Activated gamma-delta T cell (primary cell): ENCODE measurements around the gene U2AF1L4.
"Not testable (repeated sequence)": the region's sequence is repeated elsewhere in the genome, so short reads cannot be mapped to it uniquely, and the experiment has no call there.

Source experiments
- DNase-seq: peaks from one replicate; lab custom pipeline; 2025; lab: John Stamatoyannopoulos, UW

The U2AF1L4 gene

DNA sequence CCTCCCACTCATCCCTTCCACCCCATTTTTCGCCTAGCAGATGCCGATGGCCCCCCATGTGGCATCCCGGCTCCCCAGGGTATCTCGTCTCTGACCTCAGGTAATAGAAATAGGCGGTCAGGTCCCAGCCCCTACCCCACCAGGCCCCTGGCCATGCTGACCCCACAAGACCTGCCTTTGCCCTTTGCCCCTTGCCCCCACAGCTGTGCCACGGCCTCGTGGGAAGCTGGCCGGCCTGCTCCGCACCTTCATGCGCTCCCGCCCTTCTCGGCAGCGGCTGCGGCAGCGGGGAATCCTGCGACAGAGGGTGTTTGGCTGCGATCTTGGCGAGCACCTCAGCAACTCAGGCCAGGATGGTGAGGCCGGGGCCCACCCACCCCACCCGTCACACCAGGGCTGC is 35.5 kb upstream of the U2AF1L4 start:
- no peak for DNase-seq

DNA sequence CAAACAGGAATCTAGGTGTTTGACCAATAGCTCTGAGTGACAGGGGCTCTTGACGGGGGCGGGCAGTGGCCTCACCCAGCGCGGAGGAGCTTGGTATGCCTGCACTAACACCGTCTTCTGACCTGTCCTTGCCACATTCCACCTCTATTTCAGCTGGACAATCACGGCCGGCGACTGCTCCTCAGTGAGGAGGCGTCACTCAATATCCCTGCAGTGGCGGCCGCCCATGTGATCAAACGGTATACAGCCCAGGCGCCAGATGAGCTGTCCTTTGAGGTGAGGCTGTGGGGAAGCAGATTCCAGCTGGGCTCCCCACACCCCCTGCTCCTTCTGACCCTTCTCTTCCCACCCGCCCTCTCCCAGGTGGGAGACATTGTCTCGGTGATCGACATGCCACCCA is 34.8 kb upstream of the U2AF1L4 start:
- no peak for DNase-seq

DNA sequence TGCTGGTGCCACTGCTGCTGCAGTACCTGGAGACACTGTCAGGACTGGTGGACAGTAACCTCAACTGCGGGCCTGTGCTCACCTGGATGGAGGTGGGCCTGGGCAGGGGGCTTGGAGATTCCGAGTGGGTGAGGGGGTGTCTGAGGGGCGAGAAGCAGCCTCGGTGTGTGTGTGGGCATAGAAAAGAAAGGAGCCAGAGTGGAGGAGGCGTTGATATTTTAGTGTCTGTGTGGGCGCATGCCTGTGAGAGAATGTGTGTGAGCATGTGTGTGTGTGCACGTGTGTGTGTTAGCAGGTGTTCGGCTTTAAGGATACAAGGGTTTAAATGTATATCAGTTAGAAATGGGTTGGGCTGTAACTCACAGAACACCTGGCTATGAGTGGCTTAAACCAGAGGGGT is 33.8 kb upstream of the U2AF1L4 start:
- DNase-seq: no peak

DNA sequence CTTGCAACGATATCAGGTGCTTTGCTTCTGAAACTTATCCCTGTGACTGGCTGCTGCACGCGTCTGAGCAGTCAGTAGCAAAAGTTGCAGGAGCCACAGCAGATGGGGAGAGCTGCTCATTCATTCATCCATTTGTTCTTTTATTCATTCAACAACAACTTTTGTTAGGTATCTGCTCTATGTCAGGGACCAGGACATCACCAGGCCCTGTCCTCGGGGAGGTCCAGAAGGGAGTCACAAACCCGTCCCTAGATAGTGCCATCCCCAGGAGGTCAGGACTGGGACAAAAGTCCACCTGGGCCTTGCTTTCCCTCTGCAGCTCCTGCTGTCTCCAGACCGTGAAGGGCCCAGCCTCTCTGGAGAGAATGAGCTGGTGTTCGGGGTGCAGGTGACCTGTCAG is 32.7 kb upstream of the U2AF1L4 start:
- DNase-seq: no peak

DNA sequence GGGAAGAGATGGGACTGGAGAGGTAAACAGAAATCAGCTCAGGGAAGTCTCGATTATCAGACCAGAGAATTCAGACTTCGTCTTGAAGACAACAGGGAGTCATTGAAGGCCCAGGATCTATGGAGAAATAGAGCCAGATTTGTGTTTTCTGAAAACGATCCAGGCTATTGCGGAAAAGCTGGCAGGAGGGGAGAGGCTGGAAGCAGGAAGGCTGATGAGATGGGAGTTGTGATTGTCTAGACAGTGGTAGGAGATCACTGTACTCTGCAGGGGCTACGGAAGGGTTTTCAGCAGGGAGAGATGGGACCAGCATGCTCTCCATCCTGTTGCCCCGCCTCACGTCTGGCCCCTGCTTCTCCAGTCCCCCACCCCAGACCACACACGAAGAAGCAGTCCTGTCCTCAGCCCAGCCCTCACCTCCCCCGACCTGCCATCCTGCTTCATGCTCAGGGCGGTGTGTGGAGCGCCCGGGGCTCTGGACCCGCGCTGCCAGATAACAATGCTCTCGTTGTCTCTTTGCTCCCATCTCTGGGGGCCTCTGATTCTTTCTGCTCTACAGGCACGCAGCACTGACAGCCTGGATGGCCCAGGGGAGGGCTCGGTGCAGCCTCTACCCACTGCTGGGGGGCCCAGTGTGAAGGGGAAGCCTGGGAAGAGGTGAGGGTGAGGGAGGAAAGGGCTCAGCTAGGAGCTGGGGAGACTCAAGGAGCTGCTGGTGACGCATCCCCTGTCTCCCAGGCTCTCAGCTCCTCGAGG is 32.0 kb upstream of the U2AF1L4 start:
- DNase-seq: no peak

DNA sequence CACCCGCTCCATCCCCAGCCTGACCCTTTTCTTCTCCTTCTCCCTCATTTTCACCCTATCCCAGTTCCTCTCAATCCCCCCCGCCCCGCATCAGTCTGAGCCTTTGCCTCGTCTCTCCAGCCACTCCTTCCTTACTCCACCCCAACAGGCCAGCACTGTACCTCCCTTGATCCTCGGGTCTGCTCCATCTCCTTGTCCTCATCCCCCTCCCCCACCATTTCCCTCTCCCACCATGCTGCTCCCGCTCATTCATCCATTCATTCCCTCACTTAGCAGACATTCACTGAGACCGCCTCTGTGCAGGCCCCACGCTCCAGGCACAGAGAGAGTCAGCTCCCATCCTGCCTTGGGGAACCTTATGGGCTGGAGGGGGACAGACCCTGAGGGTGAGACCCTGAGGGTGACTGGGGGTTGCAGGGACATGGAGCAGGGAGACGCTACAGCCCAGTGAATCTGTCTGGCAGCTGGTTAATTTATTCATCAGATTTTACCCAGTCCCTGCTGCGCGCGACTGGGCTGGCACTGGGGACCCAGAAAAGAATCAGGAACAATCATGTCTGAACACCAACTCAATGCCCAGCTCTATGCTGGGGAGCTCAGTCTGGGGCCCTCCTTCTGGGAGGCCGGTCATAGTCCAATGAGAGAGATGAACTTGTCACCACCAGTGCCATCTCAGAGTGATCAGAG is 31.0 kb upstream of the U2AF1L4 start:
- DNase-seq: no peak

DNA sequence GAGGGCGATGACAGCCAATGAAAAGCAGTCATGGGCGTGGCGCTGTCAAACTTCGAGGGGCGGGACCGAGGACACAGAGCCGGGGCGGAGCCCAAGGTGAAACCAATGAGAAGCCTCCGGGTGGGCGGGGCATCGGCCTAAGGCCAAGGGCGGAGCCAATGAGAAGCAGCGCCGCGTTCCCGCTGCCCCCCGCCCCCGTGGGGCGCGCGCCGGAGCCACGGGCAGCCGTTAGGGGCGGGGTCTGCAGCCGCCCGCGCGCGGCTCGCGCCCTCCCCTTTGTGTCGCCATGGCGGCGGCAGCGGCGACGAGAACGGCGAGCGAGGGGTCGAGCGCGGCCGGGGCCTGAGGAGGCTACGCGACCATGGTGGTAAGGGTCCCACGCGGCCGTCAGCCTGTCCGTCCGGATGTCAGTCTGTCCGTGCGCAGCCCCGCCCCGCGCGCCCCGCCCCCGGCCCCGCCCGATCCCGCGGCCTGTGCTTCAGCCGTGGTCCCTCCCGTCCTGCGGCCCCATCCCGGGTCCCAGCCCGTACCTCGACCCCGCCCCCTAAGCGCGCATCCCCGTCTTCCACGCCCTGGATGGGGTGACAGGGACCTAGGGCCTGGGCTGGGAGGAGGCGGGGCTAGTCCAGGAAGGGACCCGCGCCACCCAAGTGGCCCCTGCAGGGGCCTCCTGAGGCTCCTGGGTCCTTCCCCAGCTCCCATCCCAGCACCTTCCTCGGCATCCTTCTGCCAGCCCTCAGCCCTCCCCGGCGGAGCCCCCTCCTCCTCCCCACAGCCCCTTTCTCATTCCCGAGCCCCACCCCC is 30.3 kb upstream of the U2AF1L4 start, which contains the start of gene ARHGAP33:
ARHGAP33 (plus strand) TSS at position 267 of the 804 bp plus-strand sequence; CDS start at position 362, 95 bp downstream.
- peak; percentile 89 for DNase-seq

DNA sequence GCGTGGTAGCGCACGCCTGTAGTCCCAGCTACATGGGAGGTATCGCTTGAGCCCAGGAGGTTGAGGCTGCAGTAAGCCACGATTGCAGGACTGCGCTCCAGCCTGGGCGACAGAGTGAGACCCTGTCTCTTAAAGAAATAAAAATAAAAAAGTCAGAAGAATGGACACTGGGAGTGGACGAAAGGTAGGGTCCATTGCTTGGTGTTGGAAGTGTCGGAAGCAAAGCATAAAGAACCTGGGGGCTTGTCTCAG is 29.8 kb upstream of the U2AF1L4 start:
- DNase-seq: no peak

DNA sequence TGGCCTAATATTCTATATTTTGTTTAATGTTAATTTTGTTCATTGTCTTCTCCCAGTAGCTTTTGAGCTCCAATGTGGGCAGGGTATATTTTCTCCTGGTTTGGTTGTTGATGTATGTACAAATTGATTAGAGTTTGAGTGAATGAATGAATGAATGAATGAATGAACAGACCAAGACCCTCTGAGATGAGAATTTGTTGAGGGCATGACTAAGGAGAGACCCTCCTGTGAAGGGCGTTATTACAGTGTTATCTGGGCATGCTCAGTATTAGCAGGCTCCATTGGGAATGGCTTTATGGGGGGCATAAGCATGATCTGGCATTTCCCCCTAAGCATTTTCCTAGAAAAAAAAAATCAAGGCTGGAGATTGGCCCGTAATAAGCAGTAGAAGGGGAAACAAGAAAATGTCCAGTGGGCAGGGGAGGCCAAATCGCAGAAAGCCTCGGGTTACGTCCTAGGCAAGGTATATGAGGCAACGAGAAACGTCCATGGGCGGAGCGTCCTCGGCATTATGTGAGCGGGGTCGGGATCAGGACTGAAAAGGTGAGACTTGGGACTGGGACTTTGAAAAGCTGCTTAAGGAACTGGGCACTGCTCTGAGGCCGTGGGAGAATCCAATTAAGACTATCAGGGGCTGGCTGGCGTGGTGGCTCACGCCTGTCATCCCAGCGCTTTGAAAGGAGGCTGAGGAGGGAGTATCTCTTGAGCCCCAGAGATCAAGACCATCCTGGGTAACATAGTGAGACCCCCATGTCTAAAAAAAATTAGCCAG is 29.2 kb upstream of the U2AF1L4 start:
- DNase-seq: no peak

DNA sequence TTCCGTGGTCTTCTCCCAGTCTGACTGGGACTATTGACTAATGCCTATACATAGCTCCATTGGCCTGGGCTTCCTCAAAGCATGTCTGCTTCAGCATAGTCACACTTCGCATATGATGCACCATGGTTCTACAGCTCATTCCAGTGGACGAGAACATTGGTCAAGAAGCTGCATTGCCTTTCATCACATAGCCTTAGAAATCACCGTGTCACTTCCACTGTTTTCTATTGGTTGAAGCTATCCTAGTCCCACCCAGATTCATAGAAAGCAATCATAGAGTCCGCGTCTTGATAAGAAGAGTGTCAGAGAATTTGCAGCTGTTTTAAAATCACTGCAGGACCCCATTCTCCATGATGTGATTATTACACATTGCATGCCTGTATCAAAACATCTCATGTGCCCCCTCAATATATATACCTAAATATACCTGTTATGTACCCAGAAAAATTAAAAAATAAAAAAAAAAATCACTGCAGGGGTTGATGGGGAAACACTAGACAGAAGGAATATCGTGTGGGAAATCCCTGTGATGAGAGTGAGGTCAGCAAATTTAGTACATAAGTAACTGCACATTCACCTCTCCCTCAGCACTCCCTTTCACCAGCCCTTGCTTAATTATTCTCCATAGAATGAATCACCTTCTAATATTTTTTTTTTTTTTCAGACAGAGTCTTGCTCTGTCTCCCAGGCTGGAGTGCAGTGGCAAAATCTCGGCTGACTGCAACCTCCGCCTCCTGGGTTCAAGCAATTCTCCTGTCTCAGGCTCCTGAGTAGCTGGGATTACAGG is 28.0 kb upstream of the U2AF1L4 start:
- no peak for DNase-seq

DNA sequence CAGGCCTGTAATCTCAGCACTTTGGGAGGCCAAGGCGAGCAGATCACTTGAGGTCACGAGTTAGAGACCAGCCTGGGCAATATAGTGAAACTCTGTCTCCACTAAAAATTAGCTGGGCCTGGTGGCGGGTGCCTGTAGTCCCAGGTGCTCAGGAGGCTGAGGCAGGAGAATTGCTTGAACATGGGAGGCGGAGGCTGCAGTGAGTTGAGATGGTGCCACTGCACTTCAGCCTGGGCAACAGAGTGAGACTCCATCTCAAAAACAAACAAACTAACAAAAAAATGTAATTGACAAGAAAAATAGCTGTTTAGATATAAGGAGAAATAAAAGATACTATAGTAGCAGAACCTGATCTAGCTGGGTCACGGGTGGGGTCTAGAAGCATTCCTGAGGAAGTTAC is 27.1 kb upstream of the U2AF1L4 start:
- not testable (repeated sequence) for DNase-seq

DNA sequence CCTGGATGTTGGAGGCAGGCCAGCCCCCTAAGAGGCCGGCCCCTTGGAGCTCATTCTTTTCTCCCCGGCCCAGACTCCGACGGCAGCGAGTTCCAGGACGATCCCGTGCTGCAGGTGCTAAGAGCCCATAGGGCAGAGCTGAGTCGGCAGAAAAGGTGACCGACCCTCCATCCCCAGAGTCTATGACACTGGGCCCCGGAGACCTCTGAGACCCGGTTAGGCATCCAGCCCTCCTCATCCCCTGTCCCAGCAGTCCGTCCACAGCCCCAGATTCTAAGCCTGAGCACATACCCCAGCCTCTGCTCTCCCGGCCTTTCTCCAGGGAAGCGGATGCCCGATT is 22.8 kb upstream of the U2AF1L4 start:
- DNase-seq: no peak

DNA sequence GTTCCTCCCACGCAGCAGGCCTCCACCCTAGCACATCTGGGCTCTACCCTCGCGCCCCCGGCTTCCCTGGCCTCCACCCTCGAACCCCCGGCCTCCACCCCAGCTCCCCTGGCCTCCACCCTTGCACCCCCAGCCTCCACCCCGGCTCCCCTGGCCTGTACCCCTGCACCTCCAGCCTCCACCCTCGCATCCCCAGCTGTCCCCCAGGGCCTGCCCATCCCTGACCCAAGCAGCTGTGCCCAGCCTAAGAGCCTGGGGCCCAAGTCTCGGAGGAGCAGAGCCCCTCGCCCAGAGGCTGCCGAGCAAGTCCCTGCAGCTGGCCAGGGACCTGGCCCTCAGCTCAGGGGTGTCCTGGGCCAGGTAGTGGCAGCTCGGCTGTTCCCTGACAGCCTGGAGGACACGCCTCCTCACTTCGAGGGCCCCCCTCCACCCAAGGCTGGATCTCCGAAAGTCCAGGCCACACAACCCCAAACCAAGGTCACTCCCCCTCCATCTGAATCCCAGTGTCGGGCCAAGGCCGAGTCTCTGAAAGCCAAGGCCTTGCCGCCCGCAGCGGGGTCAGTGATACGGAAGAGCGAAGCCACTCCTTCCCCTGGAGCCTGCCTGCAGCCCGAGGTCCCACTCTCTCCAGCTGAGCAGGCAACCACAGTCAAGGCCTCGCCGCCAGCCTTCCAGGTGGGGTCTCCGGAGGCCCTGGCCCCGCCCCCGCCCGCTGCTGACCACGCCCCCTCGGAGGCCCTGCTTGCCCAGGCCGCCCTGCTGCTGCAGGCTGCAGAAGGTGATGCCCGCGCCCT is 22.3 kb upstream of the U2AF1L4 start:
- DNase-seq: no peak

DNA sequence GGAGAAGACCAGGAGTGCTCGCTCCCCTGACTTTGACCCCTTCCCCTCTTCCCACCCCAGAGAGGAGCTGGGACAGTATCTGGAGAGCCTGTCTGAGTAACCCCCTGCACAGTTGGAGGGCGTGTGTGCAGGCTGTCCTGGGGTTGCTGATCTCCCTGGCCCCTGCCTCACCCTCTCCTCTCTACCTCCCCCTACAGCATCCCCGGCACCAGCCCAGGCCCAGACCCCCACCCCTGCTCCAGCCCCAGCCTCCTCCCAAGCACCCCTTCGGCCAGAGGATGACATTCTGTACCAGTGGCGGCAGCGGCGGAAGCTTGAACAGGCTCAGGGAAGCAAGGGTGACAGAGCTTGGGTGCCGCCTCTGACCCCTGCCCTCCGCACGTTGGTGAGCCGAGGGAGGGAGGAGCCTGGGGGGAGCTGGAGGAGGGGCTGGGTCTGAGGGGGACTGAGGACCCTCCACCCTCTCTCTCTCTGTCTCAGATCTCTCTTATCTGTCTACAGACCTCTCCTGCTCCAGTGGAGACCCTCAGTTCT is 21.4 kb upstream of the U2AF1L4 start:
- no peak for DNase-seq

DNA sequence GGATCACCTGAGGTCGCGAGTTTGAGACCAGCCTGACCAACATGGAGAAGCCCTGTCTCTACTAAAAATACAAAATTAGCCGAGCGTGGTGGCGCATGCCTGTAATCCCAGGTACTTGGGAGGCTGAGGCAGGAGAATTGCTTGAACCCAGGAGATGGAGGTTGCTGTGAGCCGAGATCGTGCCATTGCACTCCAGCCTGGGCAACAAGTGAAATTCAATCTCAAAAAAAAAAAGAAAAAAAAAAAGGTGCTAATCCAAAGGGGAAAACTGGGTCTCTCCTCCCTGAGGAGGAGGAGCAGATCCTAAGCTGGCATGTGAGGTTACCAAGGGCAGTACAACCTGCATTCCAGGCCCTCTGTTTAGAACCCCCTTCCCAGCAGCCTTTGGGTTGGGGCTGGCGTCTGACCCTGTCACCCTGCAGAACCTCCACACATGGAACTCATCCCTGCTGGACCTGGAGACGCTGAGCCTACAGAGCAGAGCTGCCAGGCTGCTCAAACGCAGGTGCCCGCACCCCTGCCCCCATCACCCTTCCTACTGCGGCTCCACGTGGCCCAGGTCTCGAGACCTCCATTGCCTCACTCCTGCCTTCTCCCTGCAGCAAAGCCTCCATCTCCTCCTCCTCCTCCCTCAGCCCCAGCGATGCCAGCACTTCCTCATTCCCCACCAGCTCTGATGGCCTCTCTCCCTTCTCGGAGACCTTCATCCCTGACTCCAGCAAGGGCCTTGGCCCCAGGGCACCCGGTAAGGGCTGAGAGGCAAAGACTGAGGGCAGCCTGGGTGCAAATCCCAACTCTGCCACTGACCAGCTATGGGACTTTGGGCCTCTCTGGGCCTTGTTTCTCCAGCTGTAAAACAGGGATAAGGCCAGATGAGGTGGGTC is 19.5 kb upstream of the U2AF1L4 start:
- no peak for DNase-seq

DNA sequence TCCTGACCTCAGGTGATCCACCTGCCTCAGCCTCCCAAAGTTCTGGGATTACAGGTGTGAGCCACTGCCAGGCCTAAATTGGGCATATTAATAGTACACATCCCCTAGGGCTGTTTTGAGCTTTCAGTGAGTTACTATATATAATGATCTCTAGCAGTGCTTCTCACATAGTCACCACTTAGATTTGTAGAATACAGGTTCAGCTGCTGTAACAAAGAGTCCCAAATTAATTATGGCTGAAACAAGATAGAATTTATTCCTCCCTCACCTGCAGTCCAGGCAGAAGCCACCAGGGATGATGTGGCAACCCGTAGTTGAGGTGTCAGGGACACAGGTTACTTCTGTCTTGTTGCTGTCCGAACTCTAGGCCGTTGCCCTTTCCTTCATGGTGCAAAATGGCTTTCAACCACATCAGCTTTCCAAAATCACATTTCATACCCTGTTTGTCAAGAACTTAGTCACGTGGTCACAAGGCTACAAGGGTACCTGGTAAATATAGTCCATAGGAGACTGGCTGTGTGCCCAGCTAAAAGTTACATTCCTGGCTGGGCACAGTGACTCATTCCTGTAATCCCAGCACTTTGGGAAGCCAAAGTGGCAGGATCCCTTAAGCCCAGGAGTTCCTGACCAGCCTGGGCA is 15.6 kb upstream of the U2AF1L4 start:
- no peak for DNase-seq

DNA sequence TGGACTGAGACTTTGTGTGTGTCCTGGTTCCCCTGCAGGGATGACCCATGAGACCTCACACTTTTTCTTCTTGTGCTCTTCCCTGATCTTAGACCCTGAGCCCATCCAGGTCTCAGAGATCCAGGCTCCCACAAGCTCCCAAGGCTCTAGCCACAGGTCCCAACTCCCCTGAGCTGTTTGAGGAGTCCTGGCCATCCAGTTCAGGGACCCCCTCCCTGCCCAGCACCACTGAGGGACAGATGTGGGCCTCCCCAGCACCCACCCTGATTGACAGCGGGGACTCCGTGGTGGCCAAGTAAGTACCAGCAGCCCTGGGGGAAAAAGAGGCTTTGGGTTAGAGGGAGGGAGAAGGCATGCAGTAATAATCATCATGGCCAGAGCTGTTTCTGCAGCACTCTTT is 14.5 kb upstream of the U2AF1L4 start:
- DNase-seq: no peak

DNA sequence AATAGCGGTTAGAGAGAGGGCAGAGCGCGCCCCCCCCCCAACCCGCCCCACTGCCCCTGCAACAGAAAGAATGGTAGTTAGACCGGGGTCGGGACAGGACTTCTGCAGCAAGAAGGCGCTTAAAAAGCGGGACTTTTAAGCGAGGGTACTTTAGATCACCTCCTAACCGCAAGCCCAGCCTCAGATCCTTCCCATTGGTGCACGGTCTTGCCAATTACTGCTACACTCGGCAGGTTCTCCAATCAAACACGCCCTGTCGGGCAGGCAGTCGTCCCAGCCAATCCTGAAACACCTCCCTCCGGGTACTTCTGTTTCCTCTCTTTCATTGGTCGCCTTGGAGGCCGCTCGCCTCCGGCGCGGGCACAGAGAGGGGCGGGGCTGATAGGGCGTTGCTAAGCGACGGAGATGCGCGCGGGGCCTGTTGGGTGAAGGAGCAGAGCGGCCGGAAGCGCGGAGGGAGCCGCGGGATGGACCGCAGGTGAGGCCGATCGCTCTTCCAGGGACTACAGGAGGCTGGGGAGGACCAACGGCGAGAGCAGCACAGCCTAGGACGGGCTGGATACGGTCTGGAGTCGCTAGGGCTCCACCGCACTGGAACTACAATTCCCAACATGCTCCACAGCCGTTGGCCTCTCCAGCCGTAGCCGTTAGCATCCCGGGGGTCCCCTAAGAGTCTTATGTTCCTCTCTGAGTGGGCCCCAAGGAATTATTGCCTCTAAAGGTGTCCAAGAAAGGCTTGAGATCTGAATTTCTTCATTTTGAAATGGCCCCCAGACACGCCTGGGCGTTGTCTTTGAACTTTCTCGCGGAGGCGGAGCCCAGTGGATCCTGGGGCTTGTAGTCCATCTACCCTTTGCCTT is 12.8 kb upstream of the U2AF1L4 start, which contains the start of gene PROSER3:
PROSER3 (plus strand) TSS at position 428 of the 860 bp plus-strand sequence; CDS start at position 468, 40 bp downstream.
- DNase-seq: peak; percentile 94
